Measurements from ENCODE around the gene NFATC1.

The NFATC1 gene

GRCh38 chr18:79413426-79413825 is 17.7 kb downstream of the NFATC1 start:
- Histone ChIP-seq H3K9ac (ENCODE audit: low read length) (no peak overlapping the region), H3K36me3 (ENCODE audit: control insufficient read depth, insufficient read depth, low read length) (no peaks in the 10 kb centered on the region), H3K9me3 (ENCODE audit: control insufficient read depth, low read length) (no peaks in the 10 kb centered on the region), H3K27me3 (ENCODE audit: control insufficient read depth, insufficient read depth, low read length) (no peaks in the 10 kb centered on the region), H3K4me1 (ENCODE audit: control insufficient read depth, insufficient read depth, low read length) (no peaks in the 10 kb centered on the region), H3K4me3 (ENCODE audit: low read length) (no peak overlapping the region)

- Histone ChIP-seq H3K9ac (ENCODE audit: low read length) (no peak overlapping the region), H3K9me3 (ENCODE audit: control insufficient read depth, low read length) (no peaks in the 10 kb centered on the region), H3K27me3 (ENCODE audit: control insufficient read depth, insufficient read depth, low read length) (no peaks in the 10 kb centered on the region), H3K4me1 (ENCODE audit: control insufficient read depth, insufficient read depth, low read length) (no peaks in the 10 kb centered on the region), H3K36me3 (ENCODE audit: control insufficient read depth, insufficient read depth, low read length) (no peaks in the 10 kb centered on the region), H3K4me3 (ENCODE audit: low read length) (no peak overlapping the region)
These were observed 18.2 kb downstream of the NFATC1 start for GRCh38 chr18:79413901-79414300.

- no peak overlapping the region for H3K4me3 ChIP-seq (ENCODE audit: low read length)
- no peaks in the 10 kb centered on the region for H3K9me3 ChIP-seq (ENCODE audit: control insufficient read depth, low read length)
- H3K9ac ChIP-seq (ENCODE audit: low read length) = no peak overlapping the region
- no peaks in the 10 kb centered on the region for H3K27me3 ChIP-seq (ENCODE audit: control insufficient read depth, insufficient read depth, low read length)
- no peaks in the 10 kb centered on the region for H3K36me3 ChIP-seq (ENCODE audit: control insufficient read depth, insufficient read depth, low read length)
- H3K4me1 ChIP-seq (ENCODE audit: control insufficient read depth, insufficient read depth, low read length) = no peaks in the 10 kb centered on the region
These were observed 20.4 kb downstream of the NFATC1 start for GRCh38 chr18:79416022-79416676.

- no peak overlapping the region for H3K4me3 ChIP-seq (ENCODE audit: low read length)
- no peaks in the 10 kb centered on the region for H3K4me1 ChIP-seq (ENCODE audit: control insufficient read depth, insufficient read depth, low read length)
- no peaks in the 10 kb centered on the region for H3K27me3 ChIP-seq (ENCODE audit: control insufficient read depth, insufficient read depth, low read length)
- no peaks in the 10 kb centered on the region for H3K9me3 ChIP-seq (ENCODE audit: control insufficient read depth, low read length)
- no peaks in the 10 kb centered on the region for H3K36me3 ChIP-seq (ENCODE audit: control insufficient read depth, insufficient read depth, low read length)
- H3K9ac ChIP-seq (ENCODE audit: low read length) = no peak overlapping the region
These were observed 20.9 kb downstream of the NFATC1 start for GRCh38 chr18:79416677-79417052.

GRCh38 chr18:79418236-79418635 is 22.5 kb downstream of the NFATC1 start:
- Histone ChIP-seq H3K9ac (ENCODE audit: low read length) (no peak overlapping the region), H3K4me1 (ENCODE audit: control insufficient read depth, insufficient read depth, low read length) (no peaks in the 10 kb centered on the region), H3K9me3 (ENCODE audit: control insufficient read depth, low read length) (no peaks in the 10 kb centered on the region), H3K4me3 (ENCODE audit: low read length) (no peak overlapping the region), H3K27me3 (ENCODE audit: control insufficient read depth, insufficient read depth, low read length) (no peaks in the 10 kb centered on the region), H3K36me3 (ENCODE audit: control insufficient read depth, insufficient read depth, low read length) (no peaks in the 10 kb centered on the region)

- no peaks in the 10 kb centered on the region for H3K4me1 ChIP-seq (ENCODE audit: control insufficient read depth, insufficient read depth, low read length)
- no peaks in the 10 kb centered on the region for H3K36me3 ChIP-seq (ENCODE audit: control insufficient read depth, insufficient read depth, low read length)
- no peak overlapping the region for H3K9ac ChIP-seq (ENCODE audit: low read length)
- H3K4me3 ChIP-seq (ENCODE audit: low read length) = no peak overlapping the region
- no peaks in the 10 kb centered on the region for H3K27me3 ChIP-seq (ENCODE audit: control insufficient read depth, insufficient read depth, low read length)
- no peaks in the 10 kb centered on the region for H3K9me3 ChIP-seq (ENCODE audit: control insufficient read depth, low read length)
These were observed 22.9 kb downstream of the NFATC1 start for GRCh38 chr18:79418642-79419041.

GRCh38 chr18:79420033-79420745 is 24.5 kb downstream of the NFATC1 start:
- Histone ChIP-seq H3K9ac (ENCODE audit: low read length) (no peak overlapping the region), H3K4me1 (ENCODE audit: control insufficient read depth, insufficient read depth, low read length) (no peaks in the 10 kb centered on the region), H3K36me3 (ENCODE audit: control insufficient read depth, insufficient read depth, low read length) (no peaks in the 10 kb centered on the region), H3K27me3 (ENCODE audit: control insufficient read depth, insufficient read depth, low read length) (no peaks in the 10 kb centered on the region), H3K4me3 (ENCODE audit: low read length) (no peak overlapping the region), H3K9me3 (ENCODE audit: control insufficient read depth, low read length) (no peaks in the 10 kb centered on the region)

GRCh38 chr18:79421275-79421857 is 25.6 kb downstream of the NFATC1 start:
- Histone ChIP-seq H3K9me3 (ENCODE audit: control insufficient read depth, low read length) (no peaks in the 10 kb centered on the region), H3K27me3 (ENCODE audit: control insufficient read depth, insufficient read depth, low read length) (no peaks in the 10 kb centered on the region), H3K4me3 (ENCODE audit: low read length) (no peak overlapping the region), H3K36me3 (ENCODE audit: control insufficient read depth, insufficient read depth, low read length) (no peaks in the 10 kb centered on the region), H3K4me1 (ENCODE audit: control insufficient read depth, insufficient read depth, low read length) (no peaks in the 10 kb centered on the region), H3K9ac (ENCODE audit: low read length) (no peak overlapping the region)

- no peak overlapping the region for H3K4me3 ChIP-seq (ENCODE audit: low read length)
- no peaks in the 10 kb centered on the region for H3K9me3 ChIP-seq (ENCODE audit: control insufficient read depth, low read length)
- H3K36me3 ChIP-seq (ENCODE audit: control insufficient read depth, insufficient read depth, low read length) = no peaks in the 10 kb centered on the region
- no peak overlapping the region for H3K9ac ChIP-seq (ENCODE audit: low read length)
- no peaks in the 10 kb centered on the region for H3K4me1 ChIP-seq (ENCODE audit: control insufficient read depth, insufficient read depth, low read length)
- no peaks in the 10 kb centered on the region for H3K27me3 ChIP-seq (ENCODE audit: control insufficient read depth, insufficient read depth, low read length)
These were observed 26.5 kb downstream of the NFATC1 start for GRCh38 chr18:79422022-79422782.

- H3K27me3 ChIP-seq (ENCODE audit: control insufficient read depth, insufficient read depth, low read length) = no peaks in the 10 kb centered on the region
- no peaks in the 10 kb centered on the region for H3K9me3 ChIP-seq (ENCODE audit: control insufficient read depth, low read length)
- no peak overlapping the region for H3K4me3 ChIP-seq (ENCODE audit: low read length)
- no peak overlapping the region for H3K9ac ChIP-seq (ENCODE audit: low read length)
- H3K4me1 ChIP-seq (ENCODE audit: control insufficient read depth, insufficient read depth, low read length) = no peaks in the 10 kb centered on the region
- H3K36me3 ChIP-seq (ENCODE audit: control insufficient read depth, insufficient read depth, low read length) = no peaks in the 10 kb centered on the region
These were observed 27.0 kb downstream of the NFATC1 start for GRCh38 chr18:79422783-79423165.

- H3K27me3 ChIP-seq (ENCODE audit: control insufficient read depth, insufficient read depth, low read length) = no peaks in the 10 kb centered on the region
- no peaks in the 10 kb centered on the region for H3K9me3 ChIP-seq (ENCODE audit: control insufficient read depth, low read length)
- no peak overlapping the region for H3K4me3 ChIP-seq (ENCODE audit: low read length)
- no peaks in the 10 kb centered on the region for H3K4me1 ChIP-seq (ENCODE audit: control insufficient read depth, insufficient read depth, low read length)
- no peaks in the 10 kb centered on the region for H3K36me3 ChIP-seq (ENCODE audit: control insufficient read depth, insufficient read depth, low read length)
- no peak overlapping the region for H3K9ac ChIP-seq (ENCODE audit: low read length)
These were observed 27.7 kb downstream of the NFATC1 start for GRCh38 chr18:79423211-79424007.
